ENCODE data around the gene DPYD.

DNA sequence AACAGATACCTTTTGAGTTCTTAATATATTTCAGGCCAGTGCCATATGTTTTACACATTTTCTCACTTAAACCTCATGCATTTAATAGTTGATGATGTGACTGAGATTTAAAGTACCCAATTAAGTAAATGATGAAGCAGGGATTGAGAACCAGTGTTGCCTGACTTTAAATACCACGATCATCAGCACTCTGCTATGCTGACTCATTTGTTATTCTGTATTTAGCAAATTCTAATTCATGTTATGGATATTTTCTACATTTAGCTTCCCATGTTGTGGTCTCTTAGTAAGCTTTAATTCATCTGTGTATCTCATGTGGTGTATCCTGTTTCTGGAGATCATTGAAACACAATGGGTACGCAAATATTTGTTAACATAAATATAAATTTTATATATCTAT, 836.3 kb downstream of the DPYD start:
- TF ChIP-seq, protein P1, sequence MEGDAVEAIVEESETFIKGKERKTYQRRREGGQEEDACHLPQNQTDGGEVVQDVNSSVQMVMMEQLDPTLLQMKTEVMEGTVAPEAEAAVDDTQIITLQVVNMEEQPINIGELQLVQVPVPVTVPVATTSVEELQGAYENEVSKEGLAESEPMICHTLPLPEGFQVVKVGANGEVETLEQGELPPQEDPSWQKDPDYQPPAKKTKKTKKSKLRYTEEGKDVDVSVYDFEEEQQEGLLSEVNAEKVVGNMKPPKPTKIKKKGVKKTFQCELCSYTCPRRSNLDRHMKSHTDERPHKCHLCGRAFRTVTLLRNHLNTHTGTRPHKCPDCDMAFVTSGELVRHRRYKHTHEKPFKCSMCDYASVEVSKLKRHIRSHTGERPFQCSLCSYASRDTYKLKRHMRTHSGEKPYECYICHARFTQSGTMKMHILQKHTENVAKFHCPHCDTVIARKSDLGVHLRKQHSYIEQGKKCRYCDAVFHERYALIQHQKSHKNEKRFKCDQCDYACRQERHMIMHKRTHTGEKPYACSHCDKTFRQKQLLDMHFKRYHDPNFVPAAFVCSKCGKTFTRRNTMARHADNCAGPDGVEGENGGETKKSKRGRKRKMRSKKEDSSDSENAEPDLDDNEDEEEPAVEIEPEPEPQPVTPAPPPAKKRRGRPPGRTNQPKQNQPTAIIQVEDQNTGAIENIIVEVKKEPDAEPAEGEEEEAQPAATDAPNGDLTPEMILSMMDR (conservative IDR thresholded peaks at IDR 0.05; ENCODE audit: low read length) = no peak
- TF ChIP-seq EZH2phosphoT487 (IDR thresholded peaks at IDR 0.05; ENCODE audit: borderline replicate concordance) = no peak

All from Loucy (cell line).